Adipose tissue (tissue), 3 donors: ENCODE measurements around the gene OR52K2. TPM values are rescaled to one million over a fixed set of nuclear protein-coding genes. Genes with fewer than 3 reads are reported as not detected.
"Not testable (repeated sequence)": the region's sequence is repeated elsewhere in the genome, so short reads cannot be mapped to it uniquely, and the experiment has no call there.

Source experiments
- H3K27ac ChIP-seq: one replicate; pipeline ENCODE4 v1.5.1; 2013; ENCODE audit warnings: low read depth, low read length
- WGBS, 3 donors: extraction: QIAGEN DNeasy Blood & Tissue Kit; methylation state at CpG; one replicate each; pipeline ENCODE4 v1.1.7; 2013; 5-methylcytosine and 5-hydroxymethylcytosine counted together
- polyA plus RNA-seq, 3 donors: library from polyadenylated mRNA; stranded (reverse); fragments of 200-250 nt; gene quantifications; one replicate each; pipeline ENCODE4 v1.2.3, GENCODE V29; 2013
- donor health status: healthy with polysubstance abuse.
- donor health status: Bipolar disorder and iron deficiency.
- donor health status: healthy.

Gene OR52K2
- polyA plus RNA-seq, 3 donors, result not detected

- 57 to 64% (median 64%) methylated on average over 3 of the region's 3 CpGs for WGBS, 3 donors
- H3K27ac ChIP-seq, result no peak overlapping the region
Observed at GRCh38 chr11:4467811-4468606, 18.9 kb downstream of the OR52K2 start.

- no peak overlapping the region for H3K27ac ChIP-seq
Observed at GRCh38 chr11:4479644-4480043, 30.5 kb downstream of the OR52K2 start.

DNA sequence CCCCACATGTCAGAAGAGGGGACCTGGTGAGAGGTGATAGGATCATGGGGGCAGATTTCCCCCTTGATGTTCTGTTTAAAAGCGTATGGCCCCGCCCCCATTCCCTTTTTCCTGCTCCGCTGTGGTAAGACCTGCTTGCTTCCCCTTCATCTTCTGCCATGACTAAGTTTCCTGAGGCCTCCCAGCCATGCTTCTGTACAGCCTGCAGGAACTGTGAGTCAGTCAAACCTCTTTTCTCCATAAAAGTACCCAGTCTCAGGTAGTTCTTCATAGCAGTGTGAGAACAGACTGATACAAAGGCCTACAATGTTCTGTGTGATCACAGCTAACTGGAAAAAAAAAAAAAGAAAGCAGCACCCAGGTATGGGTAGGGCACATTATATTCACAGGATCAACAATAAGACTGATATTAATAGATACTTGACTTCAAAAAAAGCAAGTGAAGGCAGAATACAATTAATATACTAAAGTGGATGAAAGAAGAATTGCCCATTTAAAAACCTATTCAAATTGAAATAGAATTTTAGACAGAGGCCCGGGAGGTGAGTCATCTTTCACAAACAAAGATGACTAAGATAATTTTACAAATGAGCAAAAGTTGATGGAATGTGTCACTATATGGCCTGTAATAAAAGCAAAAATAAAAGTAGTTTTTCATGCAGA is 31.6 kb downstream of the OR52K2 start:
- 63 to 78% (median 76%) methylated on average over 4 of the region's 4 CpGs for WGBS, 3 donors
- no peak overlapping the region for H3K27ac ChIP-seq

More at GRCh38 chr11:4479644-4480043, 30.5 kb downstream of the OR52K2 start:
- 65 to 93% (median 78%) methylated on average over 1 of the region's 1 CpG for WGBS, 3 donors

- H3K27ac ChIP-seq, result no peak overlapping the region
Observed at GRCh38 chr11:4481240-4481582, 32.1 kb downstream of the OR52K2 start.

- 60 to 73% (median 70%) methylated on average over 2 of the region's 2 CpGs for WGBS, 3 donors
Observed at GRCh38 chr11:4482445-4482844, 33.4 kb downstream of the OR52K2 start, which contains the start of gene OR52K1. Gene OR52K1, plus strand, starts transcription at chr11:4482646. Its CDS starts 6,255 bp downstream, at chr11:4488901.

DNA sequence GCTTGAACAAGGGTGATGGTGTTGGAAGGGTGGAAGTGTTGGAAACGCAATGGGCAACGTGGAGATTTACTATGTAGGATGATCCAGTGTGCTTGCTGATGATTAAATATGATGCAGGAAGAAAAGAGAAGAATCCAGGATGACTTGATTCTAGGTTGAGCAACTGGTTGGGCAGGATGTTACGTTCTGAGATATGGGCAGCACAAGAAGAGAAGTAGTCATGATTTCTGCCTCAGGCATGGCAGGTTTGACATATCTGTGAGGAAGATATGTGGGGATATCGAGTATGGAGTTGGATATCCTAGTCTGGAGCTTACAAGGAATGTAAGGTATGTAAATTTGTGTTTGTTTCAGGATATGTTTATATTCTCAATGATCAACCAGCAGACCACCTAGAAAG is 35.2 kb downstream of the OR52K2 start:
- 65 to 76% (median 70%) methylated on average over 4 of the region's 4 CpGs for WGBS, 3 donors
- H3K27ac ChIP-seq, result no peak overlapping the region

More at GRCh38 chr11:4482445-4482844, 33.4 kb downstream of the OR52K2 start, which contains the start of gene OR52K1:
- no peak within 1 kb of the TSS for H3K27ac ChIP-seq

DNA sequence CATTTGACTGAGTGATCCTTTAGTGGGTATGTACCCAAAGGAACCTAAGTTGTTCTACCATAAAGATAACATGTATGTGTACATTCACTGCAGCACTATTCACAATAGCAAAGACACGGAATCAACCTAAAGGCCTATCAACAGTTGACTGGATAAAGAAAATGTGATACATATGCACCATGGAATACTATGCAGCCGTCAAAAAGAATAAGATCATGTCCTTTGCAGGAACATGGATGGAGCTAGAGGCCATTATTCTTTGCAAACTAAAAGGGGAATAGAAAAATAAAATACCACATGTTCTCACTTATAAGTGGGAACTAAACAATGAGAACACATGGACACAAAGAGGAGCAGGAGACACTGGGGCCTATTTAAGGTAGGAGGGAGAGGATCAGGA is 42.3 kb downstream of the OR52K2 start:
- WGBS, 3 donors, result 57 to 91% (median 87%) methylated on average over 2 of the region's 2 CpGs
- H3K27ac ChIP-seq, result not testable (repeated sequence)

DNA sequence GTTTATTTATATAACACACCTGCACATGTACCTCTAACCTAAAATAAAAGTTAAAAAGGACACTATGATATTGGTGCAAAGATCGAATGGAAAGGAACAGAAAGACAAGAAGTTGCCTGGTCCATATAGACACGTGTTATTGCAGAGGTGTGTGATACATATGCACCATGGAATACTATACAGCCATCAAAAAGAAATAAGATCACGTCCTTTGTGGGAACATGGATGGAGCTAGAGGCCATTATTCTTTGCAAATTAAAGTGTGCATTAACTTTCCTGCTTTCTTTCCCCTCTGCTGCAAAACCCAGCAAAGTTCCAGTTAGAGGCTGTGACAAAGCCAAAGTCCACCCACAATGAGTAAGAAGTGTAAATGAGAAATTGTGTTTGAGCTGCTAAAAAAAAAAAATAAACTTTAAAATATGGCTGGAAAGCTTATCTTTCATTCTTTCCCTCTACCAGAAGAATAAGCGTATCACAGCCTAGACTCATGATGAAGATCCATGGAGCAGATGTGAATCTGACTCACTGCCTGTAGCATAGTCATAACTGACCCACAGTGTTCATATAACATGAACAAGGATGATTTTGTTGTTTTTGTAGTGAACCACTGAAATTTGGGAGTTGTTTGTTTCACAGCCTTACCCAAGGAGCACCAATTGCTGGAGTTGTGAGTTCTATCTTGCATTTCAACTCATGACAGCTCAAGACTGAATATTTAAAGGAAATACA is 42.9 kb downstream of the OR52K2 start:
- WGBS, 3 donors, result 82 to 85% (median 84%) methylated on average over 4 of the region's 4 CpGs

DNA sequence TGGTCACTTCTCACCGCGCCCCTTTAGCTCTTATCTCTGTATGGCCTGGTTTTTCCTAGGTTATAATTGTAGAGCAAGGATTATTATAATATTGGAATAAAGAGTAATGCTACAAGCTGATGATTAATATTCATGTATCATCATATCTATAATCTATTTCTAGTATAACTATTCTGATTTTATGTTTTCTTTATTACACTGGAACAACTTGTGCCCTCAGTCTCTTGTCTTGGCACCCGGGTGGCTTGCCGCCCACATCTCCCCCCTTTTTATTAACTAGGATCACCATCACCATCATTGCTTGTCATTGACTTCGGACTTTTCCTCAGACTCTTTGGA is 44.4 kb downstream of the OR52K2 start:
- 32 to 51% (median 43%) methylated on average over 5 of the region's 5 CpGs for WGBS, 3 donors
- H3K27ac ChIP-seq, result no peak overlapping the region

More for the DNA sequence above, 42.9 kb downstream of the OR52K2 start:
- H3K27ac ChIP-seq, result no peak overlapping the region

DNA sequence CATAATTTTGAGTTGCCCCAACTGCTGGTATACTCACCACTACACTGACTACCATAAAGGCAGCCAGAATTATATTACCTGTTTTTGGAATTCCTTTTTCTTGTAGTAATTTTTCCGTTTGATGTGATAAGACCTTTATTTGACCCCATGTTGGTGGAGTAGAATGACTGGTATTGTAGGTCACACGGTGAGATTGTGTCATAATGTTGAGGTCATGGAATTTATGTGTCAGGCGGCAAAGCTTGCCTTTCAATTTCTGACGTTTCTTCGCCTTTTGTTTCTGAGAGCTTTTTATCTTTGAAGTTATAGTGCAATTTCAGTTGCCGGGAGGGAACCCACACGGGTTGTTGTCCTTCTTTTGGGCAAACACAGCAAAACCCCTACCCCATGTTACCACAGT is 46.4 kb downstream of the OR52K2 start:
- H3K27ac ChIP-seq, result no peak overlapping the region
- WGBS, 3 donors, result 43 to 60% (median 56%) methylated on average over 7 of the region's 7 CpGs

- no peak overlapping the region for H3K27ac ChIP-seq
- 36 to 59% (median 55%) methylated on average over 6 of the region's 6 CpGs for WGBS, 3 donors
Observed at GRCh38 chr11:4495986-4496385, 46.9 kb downstream of the OR52K2 start.

GRCh38 chr11:4496557-4497248 is 47.6 kb downstream of the OR52K2 start:
- 37 to 53% (median 49%) methylated on average over 15 of the region's 15 CpGs for WGBS, 3 donors
- H3K27ac ChIP-seq, result no peak overlapping the region

Other genes with a start within 250 kb of the OR52K2 start
- not detected for gene OR52B4, start 80.9 kb upstream of the OR52K2 start, polyA plus RNA-seq
- gene TRIM21, start 55.6 kb upstream of the OR52K2 start, polyA plus RNA-seq, result 10 to 100 TPM in 2 of 3 donors, 1 to 10 TPM in 1; 8.7 to 19.7 (median 12.7) TPM
- gene OR52K1, start 33.4 kb downstream of the OR52K2 start, polyA plus RNA-seq, result not detected
- gene OR52M1, start 95.9 kb downstream of the OR52K2 start, polyA plus RNA-seq, result not detected
- not detected for gene OR52I2, start 132.4 kb downstream of the OR52K2 start, polyA plus RNA-seq
- not detected for gene OR52I1, start 144.7 kb downstream of the OR52K2 start, polyA plus RNA-seq
- 10 to 100 TPM in 1 of 3 donors, 1 to 10 TPM in 2; 4.2 to 12.4 (median 5.1) TPM for gene TRIM68, start 158.9 kb downstream of the OR52K2 start, polyA plus RNA-seq
- gene OR51D1, start 188.2 kb downstream of the OR52K2 start, polyA plus RNA-seq, result not detected
- 1 to 10 TPM in 2 of 3 donors, under 1 TPM in 1; 0.16 to 2.7 (median 1.2) TPM for gene OR51E1, start 194.7 kb downstream of the OR52K2 start, polyA plus RNA-seq
- under 1 TPM; 0.02 to 0.56 (median 0.10) TPM for gene OR51E2, start 248.6 kb downstream of the OR52K2 start, polyA plus RNA-seq